Neuronal stem cell (in vitro differentiated cells): Measurements from ENCODE around the gene FAM174C.

Source experiments
- DNase-seq: peaks from one replicate; pipeline ENCODE4 v3.0.0-alpha.2; 2013; ENCODE audit warnings: low spot score
- H2AFZ ChIP-seq: one replicate; pipeline ENCODE4 v1.6.1; 2013; ENCODE audit warnings: mild to moderate bottlenecking, low read length, inconsistent platforms
- H2AK5ac ChIP-seq: 2 replicates; pipeline ENCODE4 v1.6.1; 2013; ENCODE audit warnings: low read depth, mild to moderate bottlenecking, inconsistent platforms, low read length, moderate library complexity, mixed read lengths
- H2BK120ac ChIP-seq: 2 replicates; pipeline ENCODE4 v1.6.1; 2013; ENCODE audit warnings: low read depth, mild to moderate bottlenecking, inconsistent platforms, low read length, moderate library complexity, mixed read lengths
- H2BK12ac ChIP-seq: one replicate; pipeline ENCODE4 v1.6.1; 2013; ENCODE audit warnings: low read length, inconsistent platforms
- H2BK15ac ChIP-seq: 2 replicates; pipeline ENCODE4 v1.6.1; 2013; ENCODE audit warnings: mild to moderate bottlenecking, low read length, inconsistent platforms, mixed read lengths
- H2BK5ac ChIP-seq: one replicate; pipeline ENCODE4 v1.6.1; 2013; ENCODE audit warnings: inconsistent platforms, mild to moderate bottlenecking, low read length, moderate library complexity
- H3K14ac ChIP-seq: one replicate; pipeline ENCODE4 v1.6.1; 2013; ENCODE audit warnings: low read length, inconsistent platforms
- H3K18ac ChIP-seq: 2 replicates; pipeline ENCODE4 v1.6.1; 2013; ENCODE audit warnings: low read length, inconsistent platforms
- H3K23ac ChIP-seq: 2 replicates; pipeline ENCODE4 v1.6.1; 2013; ENCODE audit warnings: low read depth, mild to moderate bottlenecking, mixed read lengths, low read length, inconsistent platforms; ENCODE audit not compliant: poor library complexity
- H3K27ac ChIP-seq: replicated peaks from 3 replicates; pipeline ENCODE4 v1.5.1; 2013; ENCODE audit warnings: low read length, inconsistent platforms
- H3K27me3 ChIP-seq, 3 experiments: 2 replicates each; pipeline ENCODE4 v1.6.1; 2013; ENCODE audit warnings: low read length in 3 of 3, mild to moderate bottlenecking in 2 of 3, inconsistent platforms in 1 of 3, low read depth in 1 of 3, mixed read lengths in 1 of 3, moderate library complexity in 1 of 3; ENCODE audit not compliant: control insufficient read depth in 3 of 3, insufficient read depth in 3 of 3
- H3K36me3 ChIP-seq, 2 donors: replicated peaks in 1 of 2; 2 replicates each; pipeline ENCODE4 v1.6.1; 2013; ENCODE audit warnings: low read length in 2 of 2; ENCODE audit not compliant: control insufficient read depth in 2 of 2, insufficient read depth in 2 of 2
- H3K4ac ChIP-seq: 2 replicates; pipeline ENCODE4 v1.6.1; 2013; ENCODE audit warnings: inconsistent platforms, mild to moderate bottlenecking, low read length, moderate library complexity
- H3K4me1 ChIP-seq, 2 donors: 1 replicate in 1 of 2; 2 replicates in 1 of 2; pipeline ENCODE4 v1.6.1; 2013; ENCODE audit warnings: low read length in 2 of 2, low read depth in 1 of 2; ENCODE audit not compliant: control insufficient read depth in 2 of 2, insufficient read depth in 1 of 2
- H3K4me2 ChIP-seq: one replicate; pipeline ENCODE4 v1.6.1; 2013; ENCODE audit warnings: mild to moderate bottlenecking, low read length, inconsistent platforms; ENCODE audit not compliant: insufficient read depth, poor library complexity, severe bottlenecking
- H3K4me3 ChIP-seq, 2 donors: 2 replicates each; pipeline ENCODE4 v1.5.1; 2013; ENCODE audit warnings: low read length in 2 of 2, mild to moderate bottlenecking in 2 of 2, inconsistent platforms in 1 of 2, moderate library complexity in 1 of 2
- H3K79me1 ChIP-seq: one replicate; pipeline ENCODE4 v1.6.1; 2013; ENCODE audit warnings: low read depth, mild to moderate bottlenecking, inconsistent platforms, low read length, moderate library complexity
- H3K9ac ChIP-seq: one replicate; pipeline ENCODE4 v1.6.1; 2013; ENCODE audit warnings: mild to moderate bottlenecking, low read depth, low read length, inconsistent platforms; ENCODE audit not compliant: poor library complexity
- H3K9me3 ChIP-seq, 2 donors: replicated peaks in 1 of 2; 2 replicates each; pipeline versions ENCODE3 to v1.6.1; 2013; ENCODE audit warnings: low read length in 2 of 2, mild to moderate bottlenecking in 2 of 2, inconsistent platforms in 1 of 2, low read depth in 1 of 2, mixed read lengths in 1 of 2, moderate library complexity in 1 of 2; ENCODE audit not compliant: control insufficient read depth in 2 of 2, insufficient read depth in 1 of 2
- H4K8ac ChIP-seq: one replicate; pipeline ENCODE4 v1.6.1; 2013; ENCODE audit warnings: low read depth, mild to moderate bottlenecking, inconsistent platforms, low read length, moderate library complexity
- H4K91ac ChIP-seq: one replicate; pipeline ENCODE4 v1.6.1; 2013; ENCODE audit warnings: low read length, low read depth, mild to moderate bottlenecking, inconsistent platforms; ENCODE audit not compliant: poor library complexity
- WGBS, 2 donors: extraction: QIAGEN DNeasy Blood & Tissue Kit; methylation state at CpG; one replicate each; pipeline ENCODE4 v1.1.7; 2013; ENCODE audit warnings: missing lambda C conversion rate in 2 of 2, mixed read lengths in 1 of 2; ENCODE audit not compliant: insufficient read length in 2 of 2, insufficient replicate concordance in 1 of 2; ENCODE audit errors: extremely low coverage in 2 of 2; 5-methylcytosine and 5-hydroxymethylcytosine counted together

The FAM174C gene

DNA sequence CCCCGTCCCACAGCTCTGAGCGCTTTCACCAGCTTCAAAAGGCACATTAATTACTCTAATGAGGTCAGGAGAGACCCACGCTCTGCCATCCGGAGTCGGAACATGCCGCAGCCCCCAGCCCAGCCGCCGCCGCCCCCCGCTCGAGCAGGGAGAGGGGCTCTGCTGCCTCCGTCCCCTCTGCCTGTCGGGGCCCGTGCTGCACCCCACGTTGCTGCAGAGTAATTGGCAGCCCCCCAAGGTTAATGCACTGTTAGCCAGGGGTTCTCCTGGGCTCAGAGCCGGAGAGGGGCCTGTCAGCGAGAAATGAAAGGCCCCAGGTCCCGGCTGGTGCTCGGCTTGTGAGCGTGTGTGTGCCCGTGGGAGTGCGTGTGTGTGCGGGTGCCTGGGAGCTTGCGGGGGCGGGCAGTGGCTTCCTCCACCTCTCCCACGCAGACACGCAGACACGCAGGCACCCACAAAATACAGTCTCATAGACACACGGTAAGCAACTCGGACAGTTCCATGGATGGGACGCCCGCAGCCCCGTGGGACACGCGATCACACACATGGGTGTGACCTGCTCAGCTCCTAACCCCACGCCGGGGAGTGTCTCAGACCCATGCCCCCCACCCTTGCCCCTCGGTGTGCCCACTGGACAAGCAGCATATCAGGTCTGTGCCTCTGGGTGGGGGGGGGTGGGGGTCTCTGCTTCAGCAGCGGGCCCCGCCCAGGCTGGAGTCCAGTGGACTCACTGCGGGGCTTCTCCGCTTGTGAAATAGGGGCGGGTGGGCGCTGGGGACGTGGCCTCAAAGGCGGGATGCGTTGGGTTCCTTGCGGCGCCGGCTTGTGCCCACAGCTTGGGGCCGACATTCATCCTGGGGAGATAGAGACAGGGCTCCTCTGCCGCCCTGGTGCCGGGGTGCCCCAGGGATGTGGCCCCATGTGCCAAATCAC, 5.6 kb downstream of the FAM174C start:
- no peak overlapping the region for H2BK120ac ChIP-seq
- peak overlapping the region; percentile 73 for H2BK12ac ChIP-seq
- no peaks in the 10 kb centered on the region for H3K9me3 ChIP-seq
- peak overlapping the region; percentile 71 for H2BK5ac ChIP-seq
- no peak for DNase-seq
- no peak overlapping the region for H3K4me3 ChIP-seq
- peak overlapping the region; percentile 82 for H2AK5ac ChIP-seq
- WGBS, 2 donors, result no CpG with 5 or more reads among the region's 53 CpGs
- H3K79me1 ChIP-seq, result peaks cover 6% of the 10 kb centered on the region
- peak overlapping the region; percentile 67 for H2BK15ac ChIP-seq
- no peak overlapping the region for H3K27ac ChIP-seq
- no peak overlapping the region for H2AFZ ChIP-seq
- peaks cover 0 to 11% (median 4%) of the 10 kb centered on the region in 3 experiments for H3K27me3 ChIP-seq
- H3K14ac ChIP-seq, result no peak overlapping the region
- no peak overlapping the region for H3K4ac ChIP-seq
- H3K36me3 ChIP-seq, result peaks cover 12 to 24% of the 10 kb centered on the region in 2 donors
- H3K4me1 ChIP-seq, result peaks cover 9 to 25% of the 10 kb centered on the region in 2 donors
- H3K23ac ChIP-seq, result peak overlapping the region; percentile 57
- H3K9ac ChIP-seq, result no peak overlapping the region
- H4K91ac ChIP-seq, result no peak overlapping the region
- no peak overlapping the region for H4K8ac ChIP-seq
- no peak overlapping the region for H3K4me2 ChIP-seq
- H3K18ac ChIP-seq, result no peak overlapping the region

GRCh38 chr19:1281569-1282287, 6.4 kb downstream of the FAM174C start:
- Histone ChIP-seq H3K79me1 (peaks cover 8% of the 10 kb centered on the region), H3K9me3 (no peaks in the 10 kb centered on the region), H2BK5ac (peak overlapping the region; percentile 24), H3K27me3 (peaks cover 0 to 11% (median 4%) of the 10 kb centered on the region in 3 experiments), H4K8ac (no peak overlapping the region), H2BK120ac (no peak overlapping the region), H2BK12ac (peak overlapping the region; percentile 63), H3K4me3 (no peak overlapping the region), H3K14ac (no peak overlapping the region), H3K23ac (no peak overlapping the region), H3K4me1 (peaks cover 7 to 21% of the 10 kb centered on the region in 2 donors), H3K18ac (no peak overlapping the region), H3K27ac (no peak overlapping the region), H3K9ac (no peak overlapping the region), H3K4ac (no peak overlapping the region), H2AK5ac (peak overlapping the region; percentile 70), H2BK15ac (peak overlapping the region; percentile 37), H2AFZ (no peak overlapping the region), H3K36me3 (peaks cover 12 to 24% of the 10 kb centered on the region in 2 donors), H3K4me2 (no peak overlapping the region), H4K91ac (no peak overlapping the region)
- 100% methylated on average over 1 of the region's 15 CpGs; no CpG with 5 or more reads in 1 of the 2 donors for WGBS, 2 donors
- no peak for DNase-seq

DNA sequence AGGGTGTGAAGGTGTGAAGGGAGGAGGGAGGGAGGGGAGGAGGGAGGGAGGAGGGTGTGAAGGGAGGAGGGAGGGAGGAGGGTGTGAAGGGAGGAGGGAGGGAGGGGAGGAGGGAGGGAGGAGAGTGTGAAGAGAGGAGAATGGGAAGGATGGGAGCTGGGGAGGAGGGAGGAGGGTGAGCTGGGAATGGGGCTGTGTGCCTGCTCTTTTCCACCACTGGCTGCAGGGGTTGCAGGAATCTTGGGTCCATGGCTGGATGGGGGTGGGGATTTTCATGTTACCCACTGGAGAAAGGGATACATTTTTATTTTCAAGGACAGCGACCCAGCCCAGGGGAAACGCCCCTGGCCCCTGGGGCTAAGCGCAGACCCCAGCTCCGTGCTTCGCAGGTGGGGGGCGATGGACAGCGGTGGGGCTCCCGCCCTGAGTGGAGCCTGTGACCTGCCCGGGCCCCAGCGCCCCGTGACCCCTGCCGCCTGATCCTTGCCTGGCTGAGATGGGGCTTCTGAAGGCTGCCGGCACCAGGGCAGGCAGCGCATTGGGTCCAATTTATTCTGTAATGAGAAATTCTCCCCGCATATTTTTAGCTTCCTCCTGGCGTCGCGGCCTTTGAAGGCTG, 7.4 kb downstream of the FAM174C start:
- peaks cover 17% of the 10 kb centered on the region for H3K79me1 ChIP-seq
- H3K27ac ChIP-seq, result no peak overlapping the region
- no peak overlapping the region for H2AFZ ChIP-seq
- peaks cover 9 to 14% of the 10 kb centered on the region in 2 donors for H3K36me3 ChIP-seq
- no peak overlapping the region for H2BK120ac ChIP-seq
- H4K8ac ChIP-seq, result no peak overlapping the region
- H2BK12ac ChIP-seq, result no peak overlapping the region
- peak overlapping the region; percentile 84 for H2AK5ac ChIP-seq
- no CpG with 5 or more reads among the region's 18 CpGs for WGBS, 2 donors
- no peak overlapping the region for H2BK5ac ChIP-seq
- H3K4me3 ChIP-seq, result no peak overlapping the region
- no peak overlapping the region for H3K9ac ChIP-seq
- H3K9me3 ChIP-seq, result no peaks in the 10 kb centered on the region
- H3K4me1 ChIP-seq, result peaks cover 10 to 28% of the 10 kb centered on the region in 2 donors
- peak overlapping the region; percentile 73 for H3K23ac ChIP-seq
- no peak overlapping the region for H4K91ac ChIP-seq
- peak overlapping the region; percentile 64 for H3K18ac ChIP-seq
- no peak overlapping the region for H3K4ac ChIP-seq
- no peak overlapping the region for H3K4me2 ChIP-seq
- H3K27me3 ChIP-seq, result peaks cover 0 to 11% (median 4%) of the 10 kb centered on the region in 3 experiments
- peak overlapping the region; percentile 21 for H3K14ac ChIP-seq
- H2BK15ac ChIP-seq, result no peak overlapping the region
- no peak for DNase-seq
